Colonic mucosa (tissue), 4 donors: ENCODE measurements around the gene SLCO3A1. TPM values are rescaled to one million over a fixed set of nuclear protein-coding genes. Genes with fewer than 3 reads are reported as not detected.

ENCODE experiments used
- DNase-seq: peaks from one replicate; pipeline ENCODE4 v3.0.0-alpha.2; 2020
- H3K27ac ChIP-seq: fragments of 200-600 bp; one replicate; pipeline ENCODE4 v1.8.0; 2021
- H3K27me3 ChIP-seq: fragments of 200-600 bp; one replicate; pipeline ENCODE4 v1.8.0; 2021
- H3K36me3 ChIP-seq: fragments of 200-600 bp; one replicate; pipeline ENCODE4 v1.8.0; 2021
- H3K4me1 ChIP-seq: fragments of 200-600 bp; one replicate; pipeline ENCODE4 v1.8.0; 2021; ENCODE audit warnings: mild to moderate bottlenecking
- H3K4me3 ChIP-seq: fragments of 200-600 bp; one replicate; pipeline ENCODE4 v1.8.0; 2021
- H3K9ac ChIP-seq, 2 donors: one replicate each; pipeline ENCODE4 v1.7.0; 2013; ENCODE audit warnings: control low read depth in 2 of 2, low read depth in 2 of 2, low read length in 2 of 2
- H3K9me3 ChIP-seq: fragments of 200-600 bp; one replicate; pipeline ENCODE4 v1.8.0; 2021
- intact Hi-C: fragments of 100-400 bp; cut with DNase I; formaldehyde crosslinking; loops from one replicate; pipeline ENCODE4 v1.14.1; 2022
- total RNA-seq, 2 donors: library from RNA; stranded (reverse); fragmentation: NEBNext Ultra II Directional in 1 of 2; extraction: Animal tissue kit (Norgen Biotek cat#: 25700) in 1 of 2; gene quantifications; one replicate each; pipeline ENCODE4 v1.2.1, GENCODE V29; 2021
- TF ChIP-seq, protein P1 (sequence below): fragments of 200-600 bp; IDR thresholded peaks from one replicate; pipeline ENCODE4 v1.8.0; 2022; ENCODE audit warnings: antibody characterized with exemption, mild to moderate bottlenecking
- donor health status: healthy.
- donor health status: DM: no; HTN: no; CAD: no.
- donor health status: DM: no; HTN: no; CAD: no.

The SLCO3A1 gene
- total RNA-seq, 2 donors from 2014 or later: 11.4 to 24.6 TPM

DNA sequence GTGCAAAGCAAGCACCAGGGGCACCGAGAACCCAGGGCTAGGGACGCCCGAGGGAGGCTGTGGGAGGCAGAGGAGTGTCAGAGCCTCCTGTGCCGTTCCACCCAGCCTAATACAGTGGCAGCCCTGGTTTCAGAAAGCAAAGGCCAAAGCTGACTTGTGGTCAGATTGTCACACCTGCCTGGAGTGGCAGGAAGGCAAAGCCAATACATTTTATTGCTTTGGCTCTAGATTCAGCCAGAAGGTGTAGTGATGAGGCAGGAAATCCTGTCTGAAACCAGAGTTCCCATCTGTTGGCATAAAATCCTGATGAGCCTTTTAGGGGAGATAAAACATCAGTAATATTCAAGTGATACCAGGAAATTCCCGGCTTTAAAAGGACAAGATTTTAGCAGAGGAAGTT is 168.3 kb downstream of the SLCO3A1 start:
- Histone ChIP-seq H3K9me3 (no peaks in the 10 kb centered on the region), H3K4me3 (no peak overlapping the region), H3K27ac (no peak overlapping the region), H3K36me3 (no peaks in the 10 kb centered on the region), H3K4me1 (no peaks in the 10 kb centered on the region), H3K27me3 (no peaks in the 10 kb centered on the region), H3K9ac (no peak overlapping the region)
- TF ChIP-seq, protein P1, sequence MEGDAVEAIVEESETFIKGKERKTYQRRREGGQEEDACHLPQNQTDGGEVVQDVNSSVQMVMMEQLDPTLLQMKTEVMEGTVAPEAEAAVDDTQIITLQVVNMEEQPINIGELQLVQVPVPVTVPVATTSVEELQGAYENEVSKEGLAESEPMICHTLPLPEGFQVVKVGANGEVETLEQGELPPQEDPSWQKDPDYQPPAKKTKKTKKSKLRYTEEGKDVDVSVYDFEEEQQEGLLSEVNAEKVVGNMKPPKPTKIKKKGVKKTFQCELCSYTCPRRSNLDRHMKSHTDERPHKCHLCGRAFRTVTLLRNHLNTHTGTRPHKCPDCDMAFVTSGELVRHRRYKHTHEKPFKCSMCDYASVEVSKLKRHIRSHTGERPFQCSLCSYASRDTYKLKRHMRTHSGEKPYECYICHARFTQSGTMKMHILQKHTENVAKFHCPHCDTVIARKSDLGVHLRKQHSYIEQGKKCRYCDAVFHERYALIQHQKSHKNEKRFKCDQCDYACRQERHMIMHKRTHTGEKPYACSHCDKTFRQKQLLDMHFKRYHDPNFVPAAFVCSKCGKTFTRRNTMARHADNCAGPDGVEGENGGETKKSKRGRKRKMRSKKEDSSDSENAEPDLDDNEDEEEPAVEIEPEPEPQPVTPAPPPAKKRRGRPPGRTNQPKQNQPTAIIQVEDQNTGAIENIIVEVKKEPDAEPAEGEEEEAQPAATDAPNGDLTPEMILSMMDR: no peak
- intact Hi-C loops: no loop called here
- peak; percentile 31 for DNase-seq

DNA sequence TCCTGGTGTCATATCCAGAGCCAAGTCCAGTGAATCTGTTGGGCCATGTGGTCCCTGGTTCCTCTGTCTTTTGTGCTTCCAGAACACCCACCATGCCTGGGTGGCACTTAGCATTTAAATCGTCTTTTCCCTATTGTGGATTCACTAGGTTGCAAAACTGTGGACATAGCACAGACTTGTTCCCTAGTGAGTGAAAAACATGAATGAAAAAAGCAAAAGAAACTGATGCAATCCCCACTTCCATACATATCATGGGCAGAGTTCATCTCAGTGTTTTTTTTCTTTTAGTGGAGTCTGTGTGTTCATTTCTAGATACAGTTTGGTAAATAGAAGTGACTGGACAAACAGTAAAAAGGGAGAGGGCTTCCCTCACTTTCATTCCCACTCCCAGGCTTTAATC is 170.5 kb downstream of the SLCO3A1 start:
- intact Hi-C loops: no loop called here
- H3K36me3 ChIP-seq: no peaks in the 10 kb centered on the region
- no peak overlapping the region for H3K4me3 ChIP-seq
- no peaks in the 10 kb centered on the region for H3K27me3 ChIP-seq
- H3K9me3 ChIP-seq: no peaks in the 10 kb centered on the region
- H3K27ac ChIP-seq: no peak overlapping the region
- TF ChIP-seq, protein P1: no peak
- no peaks in the 10 kb centered on the region for H3K4me1 ChIP-seq
- no peak overlapping the region for H3K9ac ChIP-seq
- DNase-seq: no peak

DNA sequence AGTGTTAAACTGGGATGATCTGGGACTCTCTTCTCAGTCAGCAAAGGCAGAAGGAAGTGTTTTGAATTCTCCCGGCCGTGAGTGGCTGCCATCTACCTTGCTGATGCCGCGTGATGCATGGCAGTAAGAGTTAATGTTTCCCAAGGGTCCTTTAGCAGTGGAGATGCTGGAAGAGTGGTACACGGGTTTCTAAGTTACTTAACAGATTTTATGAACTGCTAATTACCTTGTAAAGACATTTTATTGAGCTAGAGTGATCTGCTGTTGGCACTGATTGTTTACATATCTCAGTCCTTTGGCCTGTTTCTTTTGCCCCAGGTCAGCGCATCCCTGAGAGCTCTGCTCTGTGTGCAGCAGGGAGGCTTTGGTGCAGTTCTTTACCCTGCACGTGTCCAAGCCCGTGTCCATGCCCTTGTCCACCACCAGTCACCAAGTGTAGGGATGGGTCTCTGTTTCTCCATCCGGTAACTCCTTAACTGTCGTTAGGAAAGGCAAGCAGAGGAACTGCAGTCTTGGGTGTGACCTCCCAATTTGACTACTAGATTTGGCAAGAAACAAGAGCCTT is 172.3 kb downstream of the SLCO3A1 start:
- intact Hi-C loops: no loop called here

DNA sequence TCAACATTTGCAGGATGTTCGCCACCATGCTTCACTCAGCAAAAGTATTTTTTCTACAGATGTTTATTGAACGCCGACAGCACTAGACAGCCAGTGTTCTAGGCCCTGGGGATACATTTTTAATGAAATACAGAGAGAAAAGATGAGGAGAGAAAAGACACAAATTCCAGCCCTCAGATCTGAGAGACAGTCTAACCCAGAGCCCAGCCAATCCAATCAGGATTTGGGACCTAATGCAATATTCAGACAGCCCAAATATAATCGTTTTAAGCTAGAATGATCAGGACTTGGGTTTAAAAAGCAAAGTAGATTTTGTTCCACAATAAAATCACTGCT is 174.8 kb downstream of the SLCO3A1 start:
- no peak for DNase-seq
- Histone ChIP-seq H3K4me1 (peaks cover 5% of the 10 kb centered on the region), H3K4me3 (no peak overlapping the region), H3K9ac (no peak overlapping the region), H3K36me3 (no peaks in the 10 kb centered on the region), H3K27me3 (no peaks in the 10 kb centered on the region), H3K27ac (no peak overlapping the region), H3K9me3 (no peaks in the 10 kb centered on the region)
- TF ChIP-seq, protein P1: no peak
- intact Hi-C loops: no loop called here

More for the DNA sequence above, 172.3 kb downstream of the SLCO3A1 start:
- no peak overlapping the region for H3K4me3 ChIP-seq
- no peaks in the 10 kb centered on the region for H3K36me3 ChIP-seq
- H3K27ac ChIP-seq: no peak overlapping the region
- no peak overlapping the region for H3K9ac ChIP-seq
- H3K27me3 ChIP-seq: no peaks in the 10 kb centered on the region
- DNase-seq: peak; percentile 44
- no peaks in the 10 kb centered on the region for H3K9me3 ChIP-seq
- H3K4me1 ChIP-seq: peaks cover 5% of the 10 kb centered on the region
- TF ChIP-seq, protein P1: no peak

DNA sequence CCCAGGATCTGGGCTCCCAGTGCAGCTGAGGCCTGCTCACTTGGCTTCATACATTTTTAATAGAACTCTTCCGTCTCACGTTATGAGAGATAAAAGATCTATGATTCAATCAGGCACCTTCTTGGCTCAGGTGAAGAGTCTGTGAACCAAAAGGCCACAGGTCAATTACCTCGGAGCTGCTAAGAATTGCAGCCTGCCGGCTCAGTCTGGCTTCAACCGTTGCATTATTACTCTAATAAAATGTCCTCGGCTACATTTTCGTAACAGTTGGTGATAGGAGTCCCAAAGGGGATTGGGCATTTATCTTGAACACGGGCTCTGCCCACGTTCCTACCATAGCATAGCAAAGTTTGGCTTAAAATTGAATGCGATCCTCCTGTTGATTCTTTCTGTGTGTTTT is 176.3 kb downstream of the SLCO3A1 start:
- intact Hi-C loops: no loop called here
- no peak overlapping the region for H3K4me3 ChIP-seq
- no peaks in the 10 kb centered on the region for H3K9me3 ChIP-seq
- H3K27ac ChIP-seq: no peak overlapping the region
- peaks cover 5% of the 10 kb centered on the region for H3K4me1 ChIP-seq
- no peaks in the 10 kb centered on the region for H3K36me3 ChIP-seq
- no peaks in the 10 kb centered on the region for H3K27me3 ChIP-seq
- DNase-seq: peak; percentile 31
- H3K9ac ChIP-seq: no peak overlapping the region
- TF ChIP-seq, protein P1: no peak
